Ascending aorta (tissue), 2 donors: ENCODE results near the gene TRPV4. TPM values are rescaled to one million over a fixed set of nuclear protein-coding genes. Genes with fewer than 3 reads are reported as not detected.

Experiments used
- DNase-seq, 2 donors: peaks; one replicate each; pipeline ENCODE4 v3.0.0-alpha.2; 2019; ENCODE audit warnings: low spot score in 2 of 2
- H3K27ac ChIP-seq, 2 donors: fragments of 200-600 bp; sonication (generic); one replicate each; pipeline ENCODE4 v1.5.1; 2016 to 2017; ENCODE audit warnings: mild to moderate bottlenecking in 1 of 2
- H3K27me3 ChIP-seq: fragments of 200-600 bp; sonication (generic); one replicate; pipeline ENCODE4 v1.5.1; 2017
- H3K36me3 ChIP-seq, 2 donors: fragments of 200-600 bp; sonication (generic); one replicate each; pipeline ENCODE4 v1.5.1; 2016
- H3K4me1 ChIP-seq, 2 donors: fragments of 200-600 bp; sonication (generic); one replicate each; pipeline ENCODE4 v1.5.1; 2016 to 2017; ENCODE audit warnings: mild to moderate bottlenecking in 1 of 2
- H3K4me3 ChIP-seq, 2 donors: fragments of 200-600 bp; sonication (generic); one replicate each; pipeline ENCODE4 v1.5.1; 2016 to 2017; ENCODE audit warnings: mild to moderate bottlenecking in 1 of 2
- H3K9me3 ChIP-seq, 2 donors: fragments of 200-600 bp; sonication (generic); one replicate each; pipeline ENCODE4 v1.5.1; 2016
- CTCF ChIP-seq, 3 experiments: fragments of 200-600 bp in 2 of 3; fragments of 450-650 bp in 1 of 3; sonication (generic) in 2 of 3; IDR thresholded peaks; one replicate each; pipeline ENCODE4 v1.5.1; 2016 to 2019; ENCODE audit warnings: antibody characterized with exemption in 3 of 3, mild to moderate bottlenecking in 1 of 3, moderate library complexity in 1 of 3
- intact Hi-C: fragments of 100-400 bp; cut with DNase I; formaldehyde crosslinking; loops from one replicate; pipeline ENCODE4 v1.15.1; 2023
- total RNA-seq: library from RNA; depleted of rRNA; stranded (reverse); fragments of >200 nt; gene quantifications from one replicate; pipeline ENCODE4 v1.1.0, GENCODE V29; 2016

The TRPV4 gene
- total RNA-seq, 1 donor from 2014 or later = not detected

- Histone ChIP-seq H3K27me3 (no peaks in the 10 kb centered on the region), H3K9me3 (no peaks in the 10 kb centered on the region), H3K36me3 (no peaks in the 10 kb centered on the region), H3K27ac (no peak overlapping the region), H3K4me3 (no peak overlapping the region), H3K4me1 (no peaks in the 10 kb centered on the region)
- no peak for TF ChIP-seq CTCF (IDR thresholded peaks at IDR 0.05)
- intact Hi-C loops = no loop called here
- peak in 1 of 2 donors; percentile 52 for DNase-seq
Measured at GRCh38 chr12:109738878-109739665, 94.1 kb downstream of the TRPV4 start.

- Histone ChIP-seq H3K4me3 (no peak overlapping the region), H3K36me3 (no peaks in the 10 kb centered on the region), H3K4me1 (no peaks in the 10 kb centered on the region), H3K27me3 (no peaks in the 10 kb centered on the region), H3K9me3 (no peaks in the 10 kb centered on the region), H3K27ac (no peak overlapping the region)
- intact Hi-C loops = no loop called here
- no peak for TF ChIP-seq CTCF (IDR thresholded peaks at IDR 0.05)
- peak in 1 of 2 donors; percentile 53 for DNase-seq
Measured at GRCh38 chr12:109738209-109738608, 95.0 kb downstream of the TRPV4 start.

GRCh38 chr12:109737631-109738030 lies 95.6 kb downstream of the TRPV4 start:
- H3K27me3 ChIP-seq = no peaks in the 10 kb centered on the region
- no peak for DNase-seq
- TF ChIP-seq CTCF (IDR thresholded peaks at IDR 0.05) = no peak
- H3K36me3 ChIP-seq = no peaks in the 10 kb centered on the region
- H3K27ac ChIP-seq = no peak overlapping the region
- no peak overlapping the region for H3K4me3 ChIP-seq
- no peaks in the 10 kb centered on the region for H3K4me1 ChIP-seq
- intact Hi-C loops = no loop called here
- no peaks in the 10 kb centered on the region for H3K9me3 ChIP-seq

GRCh38 chr12:109737126-109737525 lies 96.1 kb downstream of the TRPV4 start:
- no peaks in the 10 kb centered on the region for H3K27me3 ChIP-seq
- no peaks in the 10 kb centered on the region for H3K4me1 ChIP-seq

GRCh38 chr12:109736552-109737108 lies 96.6 kb downstream of the TRPV4 start:
- Histone ChIP-seq H3K4me3 (no peak overlapping the region), H3K36me3 (no peaks in the 10 kb centered on the region), H3K27me3 (no peaks in the 10 kb centered on the region), H3K27ac (no peak overlapping the region), H3K4me1 (no peaks in the 10 kb centered on the region), H3K9me3 (no peaks in the 10 kb centered on the region)
- peak in 1 of 2 donors; percentile 40 for DNase-seq
- intact Hi-C loops = no loop called here
- TF ChIP-seq CTCF (IDR thresholded peaks at IDR 0.05) = no peak

More at GRCh38 chr12:109737126-109737525, 96.1 kb downstream of the TRPV4 start:
- no peaks in the 10 kb centered on the region for H3K36me3 ChIP-seq
- H3K4me3 ChIP-seq = no peak overlapping the region
- TF ChIP-seq CTCF (IDR thresholded peaks at IDR 0.05) = no peak
- no peaks in the 10 kb centered on the region for H3K9me3 ChIP-seq
- intact Hi-C loops = no loop called here
- no peak overlapping the region for H3K27ac ChIP-seq
- peak in 1 of 2 donors; percentile 12 for DNase-seq
